Measurements from ENCODE around the gene EMX1. TPM values are rescaled to one million over a fixed set of nuclear protein-coding genes. Genes with fewer than 3 reads are reported as not detected.

Gene EMX1
- total RNA-seq, 1 experiment from 2014 or later, result 0.81 TPM

DNA sequence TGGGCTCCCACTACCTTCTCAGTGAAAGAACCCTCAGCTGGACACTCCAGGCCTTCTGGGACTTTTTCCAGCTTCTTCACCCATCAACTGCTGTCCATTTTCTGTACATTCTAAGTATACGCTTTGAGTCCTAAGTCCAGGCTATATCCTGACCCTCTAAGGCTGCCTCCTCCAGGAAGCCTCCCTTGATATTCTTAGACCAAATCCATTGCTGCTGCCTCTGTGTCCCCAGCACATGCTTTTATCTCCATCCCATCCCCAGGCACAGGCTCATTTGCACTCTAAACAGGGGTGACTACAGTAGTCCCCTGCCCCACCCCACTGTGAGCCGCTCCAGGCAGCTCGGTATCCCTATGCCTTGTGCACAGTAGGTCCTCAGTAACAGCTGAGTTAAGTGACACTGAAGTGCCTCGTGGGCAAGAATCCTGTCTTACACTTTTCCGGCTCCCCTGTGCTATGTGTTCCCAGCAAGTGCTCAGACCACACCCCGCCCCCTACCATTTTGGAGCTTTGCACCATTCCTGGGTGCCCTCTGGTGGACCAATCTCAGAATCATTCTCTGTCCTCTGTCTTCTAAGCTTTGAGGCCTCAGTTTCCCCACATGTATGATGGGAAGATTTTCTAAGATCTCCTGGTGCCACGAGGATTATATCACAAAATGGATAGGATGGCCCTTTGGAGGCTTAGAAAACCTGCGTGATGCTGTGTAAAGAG lies 34.9 kb downstream of the EMX1 start:
- DNase-seq (ENCODE audit: low read depth), result no peak
- in situ Hi-C loops (cut with HindIII; ENCODE audit: low pct_unique_long_range_greater_than_20kb, low sequenced_read_pairs), result no loop called here

DNA sequence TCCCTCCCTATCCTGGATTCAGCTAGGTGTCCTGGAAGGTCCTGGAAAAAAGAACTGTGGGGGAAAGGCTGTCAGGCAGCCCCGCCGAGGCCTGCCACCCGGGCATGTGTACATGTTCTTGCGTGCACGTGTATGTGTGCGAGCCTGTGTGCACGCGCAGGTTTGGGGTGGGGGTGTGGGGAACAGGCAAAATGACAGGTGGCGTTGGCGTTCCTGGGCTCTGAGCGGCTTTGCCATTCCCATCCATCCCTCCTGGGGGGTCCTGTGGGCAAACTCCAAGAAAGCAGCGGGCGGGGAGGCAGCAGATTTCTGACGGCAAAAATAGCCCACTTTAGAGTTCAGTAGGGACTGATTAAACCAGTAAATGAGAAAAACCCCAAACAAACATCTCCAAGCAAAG lies 35.6 kb downstream of the EMX1 start:
- in situ Hi-C loops (cut with HindIII; ENCODE audit: low pct_unique_long_range_greater_than_20kb, low sequenced_read_pairs), result no loop called here
- DNase-seq (ENCODE audit: low read depth), result no peak

DNA sequence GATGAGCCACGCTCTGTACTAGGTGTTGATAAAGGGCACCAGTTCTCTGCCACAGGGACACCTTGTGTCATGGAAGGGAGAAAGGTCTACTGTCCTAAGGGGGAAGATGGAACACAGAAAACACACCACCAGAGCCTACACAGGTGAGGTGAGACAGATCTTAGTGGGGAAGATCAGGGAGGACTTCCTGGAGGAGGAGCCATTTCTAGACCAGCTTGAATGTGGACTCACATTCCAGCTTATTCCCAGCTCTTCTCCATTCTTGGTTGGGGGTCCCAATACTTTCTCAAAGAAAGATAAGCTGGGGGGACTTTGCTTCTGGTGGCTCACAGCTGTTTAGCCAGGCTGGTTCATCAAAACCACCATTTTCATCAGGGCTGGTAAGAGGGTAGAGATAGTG lies 36.2 kb downstream of the EMX1 start:
- in situ Hi-C loops (cut with HindIII; ENCODE audit: low pct_unique_long_range_greater_than_20kb, low sequenced_read_pairs), result no loop called here
- DNase-seq (ENCODE audit: low read depth), result no peak

DNA sequence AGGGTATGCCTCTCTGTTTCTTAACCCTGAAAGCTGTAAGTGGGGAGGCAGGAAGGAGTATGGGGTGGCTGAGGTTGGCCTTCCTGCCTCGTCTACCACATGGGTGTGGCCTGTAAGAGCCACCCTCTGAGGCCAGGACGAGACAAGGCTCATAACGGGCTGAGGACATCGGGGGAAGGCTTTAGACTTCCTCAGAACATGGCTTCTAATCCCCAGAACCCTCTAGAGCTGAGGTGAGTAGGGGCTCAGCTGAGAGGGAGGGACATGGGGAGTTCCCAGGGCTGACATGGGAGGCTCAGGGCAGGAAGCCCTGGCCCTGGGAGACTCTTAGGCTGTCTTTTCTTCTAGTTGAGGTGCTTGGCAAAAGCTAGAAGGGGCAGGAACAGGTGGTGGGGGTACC lies 36.7 kb downstream of the EMX1 start:
- in situ Hi-C loops (cut with HindIII; ENCODE audit: low pct_unique_long_range_greater_than_20kb, low sequenced_read_pairs), result no loop called here
- DNase-seq (ENCODE audit: low read depth), result no peak

DNA sequence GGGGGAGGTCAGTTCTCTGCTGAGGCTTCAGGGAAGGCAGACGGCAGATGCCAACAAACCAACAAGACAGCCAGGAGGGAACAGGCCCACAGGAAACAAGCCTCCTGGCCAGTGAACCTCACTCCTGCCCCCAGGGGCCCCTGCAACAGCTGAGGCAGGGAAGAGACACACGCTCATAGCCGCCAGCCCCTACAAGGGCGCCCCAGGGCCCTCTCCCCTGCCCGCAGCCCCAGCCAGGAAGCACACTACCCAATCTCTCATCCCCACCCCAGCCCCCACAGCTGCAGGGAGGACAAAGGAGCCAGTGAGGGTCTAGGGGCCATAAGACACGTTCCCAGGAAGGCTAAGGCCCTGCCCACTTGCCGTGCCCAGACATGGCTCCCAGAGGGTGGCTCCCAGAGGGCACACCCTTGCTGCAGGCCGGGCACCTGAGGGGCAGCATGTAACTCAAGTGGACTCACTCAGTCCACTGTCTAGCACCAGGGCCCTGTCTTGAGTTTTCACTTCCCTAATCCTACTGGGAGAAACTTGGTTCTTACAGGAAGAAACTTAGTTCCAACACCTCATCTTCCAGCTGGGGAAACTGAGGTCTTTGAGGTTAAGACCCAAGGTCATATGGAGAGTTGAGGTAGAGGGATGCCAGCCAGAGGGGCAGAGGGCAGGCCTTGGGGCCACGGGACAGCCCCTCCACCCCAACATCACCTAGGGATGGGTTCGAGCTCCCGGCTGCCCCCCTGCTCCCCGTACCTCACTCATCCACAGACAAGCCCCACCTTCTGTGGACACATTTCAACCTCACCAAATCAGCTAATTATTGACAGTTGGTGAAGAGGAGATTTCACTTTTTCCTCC lies 37.3 kb downstream of the EMX1 start:
- in situ Hi-C loops (cut with HindIII; ENCODE audit: low pct_unique_long_range_greater_than_20kb, low sequenced_read_pairs), result no loop called here
- DNase-seq (ENCODE audit: low read depth), result no peak

DNA sequence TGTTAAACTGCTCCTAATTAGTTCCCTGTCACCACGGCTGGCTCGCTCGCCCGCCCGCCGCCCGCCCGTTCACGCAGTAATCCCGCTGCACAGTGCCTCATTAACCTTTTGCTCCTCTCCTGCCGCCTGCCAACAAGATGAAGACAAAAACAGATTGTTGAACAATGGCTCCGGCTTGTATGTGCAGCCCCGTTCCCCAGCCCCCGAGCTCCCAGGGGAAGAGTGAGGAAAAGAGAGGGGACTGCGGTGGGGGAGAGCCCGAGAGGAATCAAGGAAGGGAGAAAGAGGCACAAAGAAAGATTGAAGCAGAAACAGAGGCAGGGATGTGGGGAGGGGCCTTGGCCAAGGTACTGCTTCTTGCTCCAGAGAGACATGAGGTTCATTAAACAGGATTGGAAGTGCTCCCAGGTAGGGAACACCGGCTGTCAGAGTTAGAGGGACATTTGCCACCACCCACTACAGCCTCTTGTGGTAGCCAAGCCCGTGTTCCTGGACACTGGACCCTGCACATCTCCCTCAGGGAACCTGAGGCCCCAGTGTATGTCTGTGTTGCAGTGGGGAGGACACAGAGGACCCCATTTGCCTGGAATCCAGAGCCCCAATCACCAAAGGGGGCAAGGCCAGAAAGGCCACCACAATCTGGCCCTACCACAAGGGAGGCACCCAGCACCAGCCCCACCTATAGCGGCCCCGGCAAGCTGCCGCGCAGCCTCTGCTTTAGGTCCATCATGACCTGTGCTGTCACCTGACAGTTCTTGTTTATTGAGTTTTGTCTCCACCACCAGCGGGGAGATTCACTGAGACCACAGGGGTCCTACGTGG lies 38.1 kb downstream of the EMX1 start:
- no peak for DNase-seq (ENCODE audit: low read depth)
- in situ Hi-C loops (cut with HindIII; ENCODE audit: low pct_unique_long_range_greater_than_20kb, low sequenced_read_pairs), result no loop called here

DNA sequence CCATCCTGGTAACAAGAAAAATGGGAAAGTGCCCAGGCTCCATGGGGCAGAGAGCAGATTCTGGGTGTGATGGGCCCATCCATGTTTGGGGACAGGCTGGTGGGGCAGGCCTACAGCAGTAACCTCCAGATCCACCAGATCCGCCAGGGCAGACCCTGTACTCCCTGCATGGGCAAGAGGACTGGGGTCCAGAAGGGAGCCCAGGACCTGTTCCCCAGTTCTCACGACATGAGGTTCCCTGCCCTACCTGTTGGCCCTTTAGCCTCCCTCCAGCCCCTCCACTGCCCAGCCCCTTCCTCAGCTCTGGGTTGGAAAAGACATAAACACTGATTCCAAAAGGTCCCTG lies 38.7 kb downstream of the EMX1 start:
- in situ Hi-C loops (cut with HindIII; ENCODE audit: low pct_unique_long_range_greater_than_20kb, low sequenced_read_pairs), result no loop called here
- no peak for DNase-seq (ENCODE audit: low read depth)

DNA sequence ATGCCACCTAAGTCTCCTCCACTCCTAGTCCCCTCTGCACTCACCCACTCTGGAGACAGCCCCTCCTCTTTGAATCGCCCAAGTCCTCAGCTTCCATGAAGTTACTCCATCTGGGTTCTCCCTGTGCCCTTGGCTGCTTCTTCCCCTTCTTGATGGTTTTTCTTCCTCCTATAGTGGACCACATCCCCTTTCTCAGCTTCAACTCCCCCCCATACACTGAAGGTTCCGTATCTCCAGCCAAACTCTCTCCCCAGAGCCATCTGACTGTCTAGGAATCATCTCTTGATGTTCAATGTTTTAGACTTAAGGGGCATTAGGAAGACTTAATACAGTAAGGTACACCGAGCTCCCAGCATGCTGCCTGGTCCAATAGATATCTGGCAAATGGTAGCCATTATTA lies 39.6 kb downstream of the EMX1 start:
- in situ Hi-C loops (cut with HindIII; ENCODE audit: low pct_unique_long_range_greater_than_20kb, low sequenced_read_pairs), result no loop called here
- DNase-seq (ENCODE audit: low read depth), result no peak

DNA sequence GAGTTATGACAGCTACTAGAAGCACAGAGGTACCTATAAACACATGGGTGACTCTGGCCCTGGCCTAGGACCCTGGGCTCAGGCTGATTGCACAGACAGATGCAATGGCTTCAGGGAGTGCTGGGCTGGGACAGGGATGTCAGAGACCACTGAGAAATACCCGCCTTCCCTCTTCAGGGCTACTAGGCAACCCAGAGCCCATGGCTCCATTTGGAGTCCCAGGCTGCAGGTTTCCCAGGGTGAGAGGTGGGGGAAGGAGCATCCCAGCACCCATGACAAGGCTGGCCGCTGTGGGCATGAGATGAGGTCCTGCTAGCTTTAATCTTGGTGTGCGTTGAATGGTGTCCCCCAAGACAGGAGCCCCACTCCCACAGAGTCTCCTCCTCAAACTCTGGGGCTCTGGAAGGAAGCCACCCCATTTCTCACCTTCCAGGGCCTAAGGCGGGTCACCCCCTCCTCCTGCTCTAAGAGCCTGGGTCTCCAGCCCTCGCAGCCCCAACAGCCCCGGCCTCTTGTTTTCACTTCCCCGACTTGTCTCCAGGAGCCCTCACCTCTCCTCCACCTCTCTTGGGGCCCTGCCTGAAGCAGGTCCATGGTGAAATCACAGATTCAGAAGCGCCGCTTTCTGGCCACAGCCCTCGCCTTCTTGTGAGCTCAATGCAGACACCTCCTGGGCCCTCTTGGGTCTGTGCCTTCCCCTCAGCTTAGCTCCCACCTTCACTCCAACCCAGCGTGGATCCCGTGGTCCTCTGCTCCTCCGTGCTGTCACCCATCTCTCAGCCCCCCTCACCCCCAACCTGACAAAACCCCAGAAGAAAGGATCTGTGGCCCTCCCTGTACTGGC lies 41.4 kb downstream of the EMX1 start:
- DNase-seq (ENCODE audit: low read depth), result no peak
- in situ Hi-C loops (cut with HindIII; ENCODE audit: low pct_unique_long_range_greater_than_20kb, low sequenced_read_pairs), result no loop called here

DNA sequence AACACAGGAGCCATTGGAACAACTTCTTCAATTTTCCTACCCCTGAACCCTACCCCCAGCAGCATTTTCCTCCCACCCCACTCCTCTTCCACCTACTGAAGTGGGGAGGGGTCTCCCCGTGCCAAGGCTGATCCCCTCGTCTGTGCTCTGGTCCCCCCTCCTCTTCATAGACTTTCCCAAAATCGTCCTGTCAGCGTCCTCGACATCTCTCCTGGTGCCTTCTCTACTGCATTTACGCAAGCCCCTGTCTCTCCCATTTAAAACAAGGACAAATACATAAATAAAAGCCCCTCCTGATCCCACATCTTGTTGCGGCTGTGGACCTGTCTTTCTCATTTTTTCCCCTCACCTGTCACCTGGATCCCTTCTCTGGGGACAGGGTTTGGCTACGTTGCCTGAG lies 42.2 kb downstream of the EMX1 start:
- in situ Hi-C loops (cut with HindIII; ENCODE audit: low pct_unique_long_range_greater_than_20kb, low sequenced_read_pairs), result no loop called here
- no peak for DNase-seq (ENCODE audit: low read depth)

DNA sequence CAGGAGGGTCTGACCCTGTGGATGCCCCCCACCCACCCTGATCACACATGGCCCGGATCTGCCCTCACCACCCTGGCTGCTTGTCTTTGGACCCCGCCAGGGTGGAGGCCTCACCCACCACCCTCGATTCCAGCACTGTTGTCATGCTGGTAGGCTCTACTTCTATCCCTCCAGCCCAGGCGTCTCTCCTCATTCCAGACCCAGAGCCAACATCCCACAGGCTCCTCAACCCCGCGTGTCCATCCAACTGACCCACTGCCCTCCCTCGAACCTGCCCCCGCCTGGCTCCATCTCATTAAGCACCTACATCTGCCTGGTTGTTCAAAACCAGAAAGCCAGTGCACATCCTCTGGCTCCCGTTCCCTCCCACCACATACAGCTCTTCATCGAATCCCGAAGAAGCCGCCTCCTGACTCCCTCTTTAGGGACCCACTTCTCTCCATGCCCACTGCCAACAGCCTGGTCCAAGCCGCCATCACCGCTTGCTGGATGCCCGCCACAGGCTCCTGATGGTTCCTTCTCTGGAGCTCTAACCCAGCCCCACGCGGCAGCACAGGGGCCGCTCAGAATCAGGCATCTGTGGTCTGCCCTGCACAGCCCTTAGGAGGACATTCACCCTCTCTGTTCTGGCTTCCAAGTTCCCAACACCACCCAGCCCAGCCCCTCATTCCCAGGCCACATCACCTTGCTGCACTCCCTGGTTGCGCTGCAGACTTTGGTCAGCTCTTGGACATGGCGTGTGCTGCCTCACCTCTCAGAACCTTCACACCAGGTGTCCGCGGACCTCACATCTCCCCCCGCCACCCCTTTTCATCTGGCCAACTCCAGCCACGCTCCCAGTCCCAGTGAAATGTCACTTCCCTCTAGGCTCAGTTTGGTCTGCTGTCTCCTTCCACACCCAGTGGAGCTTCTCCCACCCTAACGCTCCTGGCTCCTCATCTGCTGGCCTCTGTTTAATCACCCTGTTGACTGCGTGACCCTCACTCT lies 43.0 kb downstream of the EMX1 start:
- no peak for DNase-seq (ENCODE audit: low read depth)
- in situ Hi-C loops (cut with HindIII; ENCODE audit: low pct_unique_long_range_greater_than_20kb, low sequenced_read_pairs), result no loop called here

DNA sequence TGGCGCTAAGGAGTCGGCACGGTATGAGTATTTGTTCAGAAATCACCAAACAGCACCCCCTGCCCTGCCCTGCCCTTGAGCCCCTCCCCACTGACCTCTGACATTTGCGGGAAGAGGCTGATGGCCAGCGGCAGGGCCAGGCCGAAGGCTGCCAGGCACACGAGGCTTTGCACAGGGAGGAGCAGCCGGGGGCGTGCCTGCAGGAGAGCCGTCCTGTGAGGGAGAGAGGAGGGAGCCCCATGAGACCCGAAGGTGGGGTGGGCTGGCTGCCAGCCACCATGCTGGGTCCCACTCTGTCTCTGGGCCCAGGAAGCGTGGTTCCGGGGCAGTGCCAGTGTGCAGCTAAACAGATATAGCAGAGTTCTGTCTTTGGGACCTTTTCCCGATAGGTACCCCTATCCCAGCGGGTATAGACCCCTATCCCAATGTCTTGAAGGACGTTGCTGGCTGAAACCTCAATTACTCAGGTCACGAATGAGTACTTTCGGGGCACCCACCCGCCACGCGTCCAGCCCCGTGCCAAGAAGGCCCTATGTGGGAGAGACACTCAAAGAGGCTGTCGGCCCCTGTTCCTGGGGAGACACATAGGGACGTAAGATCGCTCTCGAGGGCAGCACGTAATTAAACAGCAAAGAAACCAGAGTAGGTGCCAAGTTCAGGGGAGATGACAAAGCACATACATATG lies 43.9 kb downstream of the EMX1 start:
- in situ Hi-C loops (cut with HindIII; ENCODE audit: low pct_unique_long_range_greater_than_20kb, low sequenced_read_pairs), result no loop called here
- DNase-seq (ENCODE audit: low read depth), result no peak

DNA sequence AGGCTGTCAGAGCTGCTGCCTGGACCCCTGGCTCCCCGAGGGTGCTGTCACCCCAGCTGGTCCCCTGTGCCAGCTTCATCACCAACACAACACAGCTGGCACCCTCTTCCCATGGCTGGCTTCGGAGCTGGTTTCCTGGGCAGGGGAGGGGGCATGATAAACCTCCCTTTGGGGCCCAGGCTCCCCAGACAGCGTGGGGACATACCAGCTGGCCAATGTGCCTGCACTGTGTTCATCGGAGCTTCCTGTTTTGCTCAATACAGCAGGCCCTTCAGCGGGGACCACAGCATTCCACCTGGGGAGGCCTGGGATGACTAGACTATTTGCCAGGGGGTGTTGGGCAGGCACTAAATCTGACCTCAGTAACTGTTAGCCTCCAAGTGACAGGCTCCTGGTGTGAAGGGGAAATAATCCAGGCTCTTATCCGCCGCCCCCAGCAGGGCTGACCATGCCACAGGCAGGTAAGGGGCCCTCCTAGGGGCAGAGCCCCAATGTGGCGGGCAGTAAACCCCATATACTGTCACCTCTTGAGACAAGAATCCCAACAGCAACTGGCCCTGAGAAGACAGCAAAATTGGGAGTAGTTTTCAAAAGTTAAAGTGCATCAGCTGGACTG lies 44.6 kb downstream of the EMX1 start:
- in situ Hi-C loops (cut with HindIII; ENCODE audit: low pct_unique_long_range_greater_than_20kb, low sequenced_read_pairs), result no loop called here
- DNase-seq (ENCODE audit: low read depth), result no peak

DNA sequence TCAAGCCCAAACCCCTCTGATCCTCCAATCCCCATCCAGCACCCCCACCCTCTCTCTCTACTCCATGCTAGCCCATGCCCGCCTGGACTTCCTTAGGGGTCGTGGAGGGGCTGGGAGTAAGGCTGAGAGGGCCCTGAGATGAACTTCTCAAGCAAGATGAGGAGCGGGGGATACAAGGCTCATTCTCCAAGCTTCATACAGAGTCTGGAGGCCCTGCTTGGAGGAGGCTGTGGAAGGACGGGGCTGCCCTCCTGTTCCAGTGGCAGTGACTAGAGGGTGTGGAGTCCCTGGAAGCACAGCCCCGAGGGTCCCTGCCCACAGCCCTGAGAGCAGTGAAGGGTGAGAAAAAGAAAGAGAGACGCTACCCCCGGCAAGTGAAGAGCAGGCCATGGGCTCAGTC lies 45.6 kb downstream of the EMX1 start:
- no peak for DNase-seq (ENCODE audit: low read depth)
- in situ Hi-C loops (cut with HindIII; ENCODE audit: low pct_unique_long_range_greater_than_20kb, low sequenced_read_pairs), result no loop called here

DNA sequence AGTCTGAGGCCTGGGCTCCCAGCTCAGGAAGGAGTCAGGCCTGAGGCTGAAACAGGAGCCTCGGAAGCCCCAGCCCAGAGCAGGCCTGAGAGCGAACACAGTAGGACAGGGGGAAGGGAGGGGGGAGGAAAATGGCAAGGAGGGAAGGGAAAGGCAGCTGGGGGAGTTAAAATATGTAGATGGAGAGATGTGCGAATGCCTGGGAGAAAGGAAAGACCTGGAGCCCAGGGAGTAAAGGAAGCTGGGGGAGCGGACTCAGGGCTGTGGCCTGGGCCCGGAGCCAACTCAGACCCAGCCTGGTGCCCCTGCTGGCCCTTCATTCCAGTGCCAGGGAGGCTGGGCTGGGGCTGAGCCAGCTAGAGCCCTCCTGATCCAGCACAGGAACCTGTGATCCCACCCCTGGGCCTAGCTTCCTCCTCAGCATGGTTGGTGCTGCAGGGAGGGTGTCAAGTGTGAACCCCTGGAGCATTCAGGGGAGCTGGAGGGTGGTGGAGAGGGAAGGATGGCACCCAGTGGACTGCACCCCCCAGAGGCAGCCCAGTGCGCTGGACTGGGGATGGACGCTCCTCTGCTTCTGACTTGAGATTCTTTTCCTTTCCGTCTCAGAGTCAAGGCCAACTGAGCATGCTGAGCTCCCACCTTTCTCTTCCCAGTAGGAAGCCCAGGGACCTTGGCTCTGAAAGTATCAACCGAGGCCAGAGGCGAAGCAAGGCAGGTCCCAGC lies 46.3 kb downstream of the EMX1 start:
- DNase-seq (ENCODE audit: low read depth), result no peak
- in situ Hi-C loops (cut with HindIII; ENCODE audit: low pct_unique_long_range_greater_than_20kb, low sequenced_read_pairs), result no loop called here

DNA sequence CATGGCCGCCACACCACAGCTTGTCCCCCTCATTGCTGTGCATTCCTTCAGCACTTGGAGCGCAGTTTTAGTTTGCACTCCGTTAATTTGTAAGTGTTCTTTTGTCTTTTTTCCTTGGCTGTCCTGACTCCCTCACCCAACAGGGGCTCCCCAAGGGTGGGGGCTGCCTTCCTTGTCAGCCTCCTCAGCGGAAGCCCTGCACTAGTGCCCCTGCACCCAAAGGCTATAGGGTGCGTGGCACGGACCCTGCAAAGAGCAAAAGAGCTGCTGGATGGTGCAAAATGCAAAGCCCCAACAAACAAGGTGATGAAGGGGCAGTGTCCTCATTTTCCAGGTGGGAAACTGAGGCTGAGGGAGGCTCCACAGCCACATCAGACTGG lies 46.8 kb downstream of the EMX1 start:
- in situ Hi-C loops (cut with HindIII; ENCODE audit: low pct_unique_long_range_greater_than_20kb, low sequenced_read_pairs), result no loop called here
- no peak for DNase-seq (ENCODE audit: low read depth)
